GM10266 (cell line): ENCODE data around the gene KIF15.

Experiments
- DNase-seq: peaks from one replicate; pipeline ENCODE4 v3.0.0; 2012; ENCODE audit errors: extremely low spot score
- TF ChIP-seq, protein P1 (sequence below): IDR thresholded peaks from 2 replicates; pipeline ENCODE4 v1.5.1; 2012; ENCODE audit warnings: mild to moderate bottlenecking, low read depth; ENCODE audit not compliant: control insufficient read depth, insufficient read depth; ENCODE audit errors: missing control alignments

Gene KIF15

GRCh38 chr3:44890852-44891251 lies 129.3 kb downstream of the KIF15 start:
- DNase-seq: no peak
- TF ChIP-seq, protein P1, sequence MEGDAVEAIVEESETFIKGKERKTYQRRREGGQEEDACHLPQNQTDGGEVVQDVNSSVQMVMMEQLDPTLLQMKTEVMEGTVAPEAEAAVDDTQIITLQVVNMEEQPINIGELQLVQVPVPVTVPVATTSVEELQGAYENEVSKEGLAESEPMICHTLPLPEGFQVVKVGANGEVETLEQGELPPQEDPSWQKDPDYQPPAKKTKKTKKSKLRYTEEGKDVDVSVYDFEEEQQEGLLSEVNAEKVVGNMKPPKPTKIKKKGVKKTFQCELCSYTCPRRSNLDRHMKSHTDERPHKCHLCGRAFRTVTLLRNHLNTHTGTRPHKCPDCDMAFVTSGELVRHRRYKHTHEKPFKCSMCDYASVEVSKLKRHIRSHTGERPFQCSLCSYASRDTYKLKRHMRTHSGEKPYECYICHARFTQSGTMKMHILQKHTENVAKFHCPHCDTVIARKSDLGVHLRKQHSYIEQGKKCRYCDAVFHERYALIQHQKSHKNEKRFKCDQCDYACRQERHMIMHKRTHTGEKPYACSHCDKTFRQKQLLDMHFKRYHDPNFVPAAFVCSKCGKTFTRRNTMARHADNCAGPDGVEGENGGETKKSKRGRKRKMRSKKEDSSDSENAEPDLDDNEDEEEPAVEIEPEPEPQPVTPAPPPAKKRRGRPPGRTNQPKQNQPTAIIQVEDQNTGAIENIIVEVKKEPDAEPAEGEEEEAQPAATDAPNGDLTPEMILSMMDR: no peak

- TF ChIP-seq, protein P1: no peak
- DNase-seq: no peak
Observed at GRCh38 chr3:44892689-44893088, 131.1 kb downstream of the KIF15 start.

GRCh38 chr3:44893097-44893496 lies 131.5 kb downstream of the KIF15 start:
- TF ChIP-seq, protein P1: no peak
- no peak for DNase-seq

GRCh38 chr3:44894485-44894884 lies 132.9 kb downstream of the KIF15 start:
- no peak for DNase-seq
- TF ChIP-seq, protein P1: no peak

GRCh38 chr3:44896440-44896839 lies 134.8 kb downstream of the KIF15 start:
- TF ChIP-seq, protein P1: no peak
- DNase-seq: no peak

DNA sequence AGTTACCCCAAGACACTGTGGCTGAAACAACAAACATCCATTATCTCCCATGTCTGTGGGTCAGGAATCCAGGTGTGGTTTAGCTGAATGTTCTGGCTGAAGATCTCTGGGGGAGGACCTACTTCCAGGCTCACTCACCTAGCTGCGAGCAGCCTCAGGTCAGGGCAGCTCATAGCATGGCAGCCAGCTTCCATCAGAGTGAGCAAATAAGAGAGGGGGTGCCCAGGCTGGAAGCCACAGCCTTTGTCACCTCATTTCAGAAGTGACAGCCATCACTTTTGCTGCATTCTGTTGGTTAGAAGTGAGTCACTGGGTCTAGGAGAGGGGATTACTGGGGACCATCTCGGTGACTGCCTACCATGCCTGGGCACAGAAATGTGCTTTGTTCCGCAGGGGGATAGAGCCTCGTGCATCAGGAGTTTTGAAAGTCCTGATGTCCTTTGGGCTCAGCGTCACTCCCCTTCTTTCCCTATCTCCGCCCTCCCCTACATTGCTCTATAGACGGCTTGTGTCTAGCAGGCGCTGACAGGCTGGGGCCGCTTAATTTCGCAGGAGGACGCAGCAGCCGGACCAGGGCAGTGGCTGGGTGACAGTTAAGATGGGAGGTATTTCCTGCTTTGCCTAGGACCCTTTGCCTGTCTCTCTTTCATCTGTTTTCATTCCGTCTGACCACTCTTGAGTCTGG lies 138.2 kb downstream of the KIF15 start:
- DNase-seq: no peak
- TF ChIP-seq, protein P1: no peak

DNA sequence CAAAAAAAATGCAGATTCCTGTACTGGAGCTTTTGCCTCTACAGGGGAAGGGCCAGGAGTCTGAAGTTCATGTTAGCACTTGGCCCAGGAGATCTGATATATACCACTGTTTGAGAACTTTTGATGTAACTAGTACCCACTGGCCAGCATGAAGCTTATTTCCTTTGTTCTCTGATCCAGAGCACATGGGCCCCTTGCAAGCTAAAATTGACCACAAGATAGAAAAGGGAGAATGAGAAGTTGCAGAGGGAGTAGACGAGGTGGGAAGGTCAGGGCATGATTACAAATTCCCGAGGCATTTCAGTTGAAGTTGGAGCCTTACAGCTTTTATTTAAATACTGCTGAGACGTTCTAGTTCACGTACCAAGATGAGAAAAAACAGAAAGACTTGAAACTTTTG lies 141.0 kb downstream of the KIF15 start:
- no peak for DNase-seq
- TF ChIP-seq, protein P1: no peak
